GM18520 (cell line): ENCODE measurements around the gene TBX1.
"Not testable (repeated sequence)": the region's sequence is repeated elsewhere in the genome, so short reads cannot be mapped to it uniquely, and the experiment has no call there.

Experiments
- ATAC-seq: cut with Tn5 transposase; IDR thresholded peaks from one replicate; pipeline ENCODE4 v1.9.1; 2021; ENCODE audit not compliant: unreplicated experiment

Gene TBX1

DNA sequence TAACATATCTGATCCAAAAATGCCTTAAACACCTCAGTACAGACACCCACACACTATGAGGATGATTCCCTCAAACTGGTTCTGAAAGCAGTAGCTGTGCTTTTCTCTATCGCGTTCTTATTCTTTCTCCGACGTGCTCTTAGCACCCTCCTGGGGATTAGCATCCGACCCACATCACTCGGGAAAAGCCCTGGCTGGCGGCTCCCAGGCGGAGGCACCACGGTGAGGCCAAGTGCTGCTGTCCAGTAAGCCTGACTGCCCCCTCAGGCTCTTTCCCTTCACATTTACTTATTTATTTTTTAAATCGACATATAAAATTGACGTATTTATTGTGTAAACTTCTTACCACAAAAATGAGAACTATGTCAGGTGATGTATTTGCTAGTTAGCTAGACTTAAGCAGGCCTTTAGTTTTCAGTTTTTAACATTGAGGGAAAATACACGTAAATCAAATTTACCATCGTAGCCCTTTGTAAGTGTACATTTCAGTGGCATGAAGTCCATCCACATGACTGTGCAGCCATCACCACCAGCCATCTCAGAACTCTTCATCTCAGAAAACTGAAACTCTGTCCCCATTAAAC is 19.2 kb downstream of the TBX1 start:
- no peak for ATAC-seq

DNA sequence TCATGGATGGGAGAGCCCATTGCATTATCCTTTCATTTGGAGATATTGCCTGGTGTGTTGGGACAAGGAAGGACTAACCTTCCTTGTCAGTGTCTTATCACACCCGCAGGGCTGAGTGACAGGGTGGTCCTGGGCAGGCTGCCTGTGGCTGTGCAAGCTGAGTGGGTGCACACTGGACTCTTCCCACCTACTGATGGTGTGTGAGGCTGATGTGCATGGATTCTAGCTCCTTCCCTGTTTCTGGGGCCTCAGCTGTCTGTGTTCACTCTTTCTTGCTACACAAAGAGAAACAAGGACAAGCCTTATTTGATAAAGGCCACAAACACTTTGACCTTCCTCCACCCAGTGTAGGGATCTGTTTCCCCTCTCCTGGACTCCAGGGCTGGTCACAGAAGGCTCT is 22.0 kb downstream of the TBX1 start:
- no peak for ATAC-seq

DNA sequence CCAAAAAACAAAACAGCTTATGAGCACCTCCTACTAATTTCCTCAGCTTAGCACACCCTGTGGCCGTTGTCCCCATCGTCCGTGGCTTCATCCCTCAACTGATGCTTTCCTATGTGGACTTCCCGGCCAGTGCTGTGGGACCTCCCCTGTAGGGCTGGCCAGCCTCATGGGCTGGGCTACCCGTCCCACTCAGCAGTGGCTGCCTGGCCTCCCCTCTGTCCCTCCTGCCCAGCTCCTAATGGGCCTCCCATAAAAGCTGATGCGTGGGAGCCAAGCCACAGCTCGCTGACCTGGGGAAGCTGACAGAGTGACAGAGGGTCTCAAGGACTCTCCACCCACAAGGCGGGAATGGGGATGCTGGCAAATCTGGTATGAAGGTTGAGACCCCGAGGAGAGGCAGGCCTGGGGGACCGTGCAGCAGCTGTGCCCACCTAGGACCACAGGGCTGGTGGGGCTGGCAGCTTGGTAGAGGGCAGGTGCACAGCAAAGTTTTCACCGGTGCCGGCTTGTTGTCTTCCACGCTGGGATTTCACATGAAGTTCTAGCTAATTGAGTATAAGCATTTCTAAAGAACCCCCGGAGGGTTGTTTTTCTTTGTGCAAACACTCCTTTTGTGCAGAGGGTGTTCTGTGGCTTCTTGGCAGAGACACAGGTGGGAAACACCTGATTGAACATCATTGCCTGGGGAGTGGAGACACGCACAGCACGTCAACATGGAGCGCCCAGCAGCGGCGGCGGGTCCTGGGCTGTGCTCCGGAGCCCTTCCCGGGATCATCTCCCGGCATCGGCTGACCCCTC is 23.2 kb downstream of the TBX1 start:
- ATAC-seq: no peak

DNA sequence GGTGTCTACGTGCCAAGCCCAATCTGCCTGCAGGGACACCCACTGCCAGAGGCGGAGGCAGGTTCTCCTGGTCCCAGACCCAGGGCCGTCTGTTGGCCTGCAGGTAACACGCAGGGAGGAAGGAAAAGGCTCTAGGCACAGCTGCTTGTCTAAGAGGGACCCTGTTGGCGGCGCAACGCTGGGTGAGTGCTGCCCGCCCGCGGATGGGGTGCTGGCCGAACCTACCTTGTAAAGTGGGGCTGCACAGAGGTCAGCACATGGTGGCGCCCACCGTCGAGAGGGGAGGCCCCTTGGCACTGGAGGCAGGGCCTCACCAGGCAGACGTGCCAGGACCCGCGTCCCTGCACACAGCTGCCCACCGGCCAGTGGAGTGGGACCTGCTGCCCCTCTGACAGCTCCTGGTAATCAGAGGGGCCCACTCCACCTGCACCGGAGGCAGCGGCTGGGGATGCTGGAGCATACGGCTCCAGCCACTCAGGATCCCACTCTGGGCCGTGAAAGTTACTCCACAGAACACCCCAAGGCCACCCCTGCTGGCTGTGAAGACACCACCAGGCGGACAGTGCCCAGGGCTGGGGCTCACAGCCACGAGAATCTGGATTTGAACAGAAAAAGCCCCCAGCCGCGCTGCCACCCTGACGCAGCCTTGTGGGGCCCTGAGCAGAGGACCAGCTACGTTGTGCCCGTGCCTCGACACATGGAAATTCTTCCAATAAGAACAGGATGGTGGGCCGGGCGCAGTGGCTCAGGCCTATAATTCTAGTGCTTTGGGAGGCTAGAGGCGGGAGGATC is 24.0 kb downstream of the TBX1 start:
- no peak for ATAC-seq

DNA sequence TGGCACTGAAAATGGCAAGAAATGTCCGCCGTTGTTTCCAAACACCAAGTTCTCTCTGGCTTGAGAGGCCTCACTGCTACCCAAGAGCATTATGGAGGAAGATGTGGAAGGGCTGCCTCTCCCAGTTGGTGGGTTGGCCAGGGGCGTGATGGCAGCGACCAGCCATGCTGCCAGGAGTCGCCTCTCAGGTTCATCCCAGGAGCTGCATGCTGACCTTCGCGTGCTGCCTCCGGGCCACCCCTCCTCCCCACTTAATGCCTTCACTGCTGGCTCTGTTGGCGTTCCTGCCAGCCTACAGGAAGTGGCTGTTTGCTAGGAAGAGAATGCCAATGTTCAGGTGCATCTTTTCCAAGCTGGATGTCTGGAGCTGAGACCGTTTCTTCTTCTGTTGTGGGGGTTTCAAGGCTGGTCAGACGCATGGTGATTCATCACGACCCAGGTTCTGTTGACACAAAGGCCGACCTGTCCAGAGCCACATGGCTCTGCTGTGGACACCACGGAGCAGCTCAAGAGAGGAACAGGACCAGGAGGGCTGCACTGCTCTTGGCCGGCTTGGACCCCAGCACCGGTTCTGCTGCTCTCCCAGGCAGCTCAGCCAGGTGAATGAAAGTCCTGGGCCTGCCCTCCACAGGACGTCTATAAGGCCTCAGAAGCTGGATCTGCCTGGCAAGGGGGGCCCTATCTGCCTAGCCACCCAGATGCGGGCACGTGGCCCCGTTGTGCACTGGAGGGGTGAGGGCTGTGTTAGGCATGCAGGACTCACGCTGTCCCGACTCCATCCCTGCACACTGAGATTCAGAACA is 25.1 kb downstream of the TBX1 start:
- ATAC-seq: no peak

DNA sequence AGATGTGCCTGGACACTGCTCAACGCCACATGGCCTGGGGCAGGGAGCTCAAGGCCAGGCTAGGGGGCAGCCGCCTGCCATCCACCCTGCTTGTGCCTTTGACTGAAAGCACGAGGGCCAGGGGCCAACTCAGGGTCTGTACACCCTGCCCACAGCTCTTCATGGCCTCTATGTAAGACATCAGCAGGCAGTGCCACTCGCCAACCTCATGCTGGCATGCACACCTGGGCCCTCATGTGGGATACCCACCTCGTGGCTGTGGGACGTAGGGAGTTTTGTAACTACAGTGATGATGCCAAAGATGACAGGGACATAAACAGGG is 25.6 kb downstream of the TBX1 start:
- no peak for ATAC-seq

DNA sequence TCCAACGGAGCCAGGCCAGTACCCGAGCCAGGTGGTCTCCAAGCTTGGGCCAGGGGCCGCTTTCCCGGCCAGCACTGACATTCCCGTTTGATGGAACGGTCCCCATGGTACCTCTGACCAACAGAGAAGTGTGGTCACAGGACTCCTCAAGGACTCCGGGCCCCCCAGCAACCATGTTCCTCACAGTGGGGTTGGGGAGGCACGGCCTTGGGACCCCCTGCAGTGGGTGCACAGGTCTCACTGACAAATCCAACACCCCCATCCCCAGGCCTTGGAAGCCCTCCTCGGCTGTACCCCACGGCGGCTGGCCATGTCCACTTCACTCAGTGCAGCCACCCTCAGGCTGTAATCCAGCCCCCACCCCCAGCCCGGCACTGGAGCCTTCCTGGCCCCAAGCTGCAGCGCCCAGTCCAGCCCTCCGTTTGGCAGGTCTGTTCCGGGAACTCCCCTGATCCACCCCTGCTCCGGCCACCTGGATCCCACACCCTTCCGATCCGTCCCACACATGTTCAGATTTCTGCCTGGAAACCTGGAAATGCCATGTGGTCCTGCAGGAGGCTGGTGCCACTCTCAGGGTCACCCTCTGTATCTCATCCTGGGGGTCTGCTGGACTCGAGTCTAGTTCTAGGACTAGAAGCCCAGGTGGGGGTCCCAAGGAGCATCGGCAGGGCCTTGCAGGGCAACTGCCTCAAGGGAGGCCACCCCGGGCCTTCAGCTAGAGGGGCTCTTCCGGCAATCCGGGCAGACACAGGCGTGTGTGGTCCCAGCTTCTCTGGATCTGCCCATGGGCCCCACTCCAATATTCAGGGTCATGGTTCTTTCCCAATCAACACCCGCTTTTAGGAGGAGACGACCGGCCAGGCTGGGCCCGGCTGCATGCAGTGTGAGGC is 26.6 kb downstream of the TBX1 start:
- ATAC-seq: no peak

DNA sequence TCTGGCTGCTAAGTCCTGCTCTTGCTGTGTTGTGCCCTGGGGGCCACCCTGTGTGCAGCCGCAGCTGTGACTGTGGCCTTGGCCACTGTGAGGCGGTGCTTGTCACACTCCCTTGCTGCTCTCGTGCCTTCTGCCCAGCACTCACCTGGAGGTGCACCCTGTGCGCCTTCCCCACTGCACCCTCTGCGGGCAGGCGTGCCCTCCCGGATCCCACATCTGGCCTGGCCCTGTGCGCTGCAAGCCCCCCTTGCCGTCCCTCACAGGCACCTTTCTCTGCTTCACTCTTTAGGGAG is 27.2 kb downstream of the TBX1 start:
- no peak for ATAC-seq

DNA sequence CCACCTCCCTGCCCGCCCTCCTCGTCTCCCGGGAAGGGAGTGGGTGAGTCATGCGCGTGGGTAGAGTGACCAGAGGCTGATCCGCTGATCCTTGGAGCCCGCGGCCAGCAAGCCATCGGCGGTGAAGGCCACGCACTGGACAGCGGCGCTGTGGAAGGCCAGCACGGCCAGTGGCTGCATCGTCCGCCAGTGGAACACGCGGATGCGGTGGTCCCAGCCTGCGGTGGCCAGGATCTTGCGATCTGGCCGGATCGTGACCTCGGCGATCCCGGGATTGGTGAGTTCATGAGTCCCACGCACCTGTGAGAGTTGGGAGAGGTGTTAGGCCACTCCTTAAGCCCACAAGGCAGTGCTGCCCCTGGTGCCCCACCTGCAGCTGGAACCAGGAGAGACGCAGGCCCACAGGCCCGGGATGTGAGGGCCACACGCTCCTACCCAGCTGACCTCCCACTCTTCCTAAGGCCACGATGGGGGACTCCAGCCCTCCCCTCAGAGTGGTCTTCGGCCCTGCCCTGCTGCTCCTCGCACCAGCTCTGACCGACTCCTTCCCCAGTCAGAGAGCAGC is 28.2 kb downstream of the TBX1 start:
- ATAC-seq: no peak

DNA sequence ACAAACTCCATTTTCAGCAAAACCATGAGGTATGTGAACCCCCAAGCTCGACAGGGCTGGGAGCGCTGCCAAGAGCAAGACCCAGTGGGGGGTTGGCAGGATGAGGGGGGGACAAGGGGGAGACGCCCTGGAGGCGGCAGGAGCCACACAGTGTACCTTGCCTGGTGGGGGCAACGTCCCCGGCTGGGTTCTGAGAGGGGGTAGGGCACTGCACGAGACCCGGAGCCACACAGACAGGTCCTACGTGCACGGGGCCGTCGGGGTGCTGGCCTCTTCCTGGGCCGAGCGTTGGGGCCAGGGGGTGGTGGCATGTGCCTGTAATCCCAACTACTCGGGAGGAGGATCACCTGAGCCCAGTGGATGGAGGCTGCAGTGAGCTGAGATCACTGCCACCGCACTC is 28.8 kb downstream of the TBX1 start:
- ATAC-seq: no peak

DNA sequence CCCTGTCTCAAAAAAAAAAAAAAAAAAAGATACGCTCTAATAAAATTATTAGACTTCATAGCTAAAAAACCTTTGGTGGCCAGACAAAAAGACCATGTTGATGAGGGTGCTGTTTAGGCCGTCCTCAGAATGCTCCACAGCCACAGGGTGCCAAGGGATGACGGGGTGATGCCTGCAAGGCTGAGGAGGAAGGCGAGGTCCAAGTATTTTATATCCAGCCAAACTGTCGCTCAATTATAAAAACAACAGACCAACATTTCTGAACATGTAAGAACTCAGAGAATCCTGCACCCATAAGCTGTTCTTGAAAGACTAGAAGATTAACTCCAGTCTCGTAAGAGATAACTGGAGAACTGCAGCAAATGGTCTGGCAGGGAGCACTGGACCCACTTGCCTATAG is 29.2 kb downstream of the TBX1 start:
- ATAC-seq: no peak

DNA sequence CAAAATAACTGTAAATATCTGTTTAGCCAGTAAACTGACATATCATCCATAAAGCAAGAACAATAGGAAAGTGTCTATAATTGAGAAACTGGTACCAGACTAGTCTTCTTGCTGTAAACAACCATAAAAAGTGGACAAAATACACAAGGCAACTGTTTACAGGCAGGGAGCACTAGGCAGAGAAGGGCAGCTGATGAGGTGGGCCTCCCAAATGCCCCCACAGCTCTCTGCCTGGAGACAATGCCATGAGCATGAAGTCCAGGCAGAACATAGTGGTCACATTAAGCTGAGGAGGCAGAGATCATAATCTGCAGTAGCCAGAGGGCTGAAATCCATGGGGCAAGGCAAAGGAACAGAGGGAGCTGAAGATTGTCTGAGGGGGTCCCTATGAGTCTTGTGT is 30.7 kb downstream of the TBX1 start:
- ATAC-seq: no peak

DNA sequence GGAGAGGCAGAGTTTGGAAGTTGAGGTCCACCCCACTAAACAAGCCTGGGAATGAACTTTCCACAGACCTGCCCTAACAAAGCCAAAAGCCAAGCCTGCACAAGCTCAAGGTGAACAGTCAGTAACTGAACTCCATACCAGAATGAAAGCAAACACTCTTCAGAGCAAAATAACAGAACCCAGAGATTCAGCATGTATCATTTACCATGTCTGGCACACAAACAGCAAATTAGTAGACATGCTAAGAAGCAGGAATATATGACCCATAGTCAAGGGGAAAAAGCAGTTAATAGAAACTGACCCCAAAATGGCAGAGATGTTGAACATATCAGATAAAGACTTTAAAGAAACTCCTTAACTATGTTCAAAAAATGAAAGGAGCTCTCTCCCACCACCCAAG is 31.3 kb downstream of the TBX1 start:
- no peak for ATAC-seq

DNA sequence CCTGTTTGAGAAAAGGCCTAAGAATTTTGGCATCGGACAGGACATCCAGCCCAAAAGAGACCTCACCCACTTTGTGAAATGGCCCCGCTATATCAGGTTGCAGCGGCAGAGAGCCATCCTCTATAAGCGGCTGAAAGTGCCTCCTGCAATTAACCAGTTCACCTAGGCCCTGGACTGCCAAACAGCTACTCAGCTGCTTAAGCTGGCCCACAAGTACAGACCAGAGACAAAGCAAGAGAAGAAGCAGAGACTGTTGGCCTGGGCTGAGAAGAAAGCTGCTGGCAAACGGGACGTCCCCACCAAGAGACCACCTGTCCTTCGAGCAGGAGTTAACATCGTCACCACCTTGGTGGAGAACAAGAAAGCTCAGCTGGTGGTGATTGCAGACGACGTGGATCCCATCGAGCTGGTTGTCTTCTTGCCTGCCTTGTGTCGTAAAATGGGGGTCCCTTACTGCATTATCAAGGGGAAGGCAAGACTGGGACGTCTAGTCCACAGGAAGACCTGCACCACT is 31.9 kb downstream of the TBX1 start:
- not testable (repeated sequence) for ATAC-seq

DNA sequence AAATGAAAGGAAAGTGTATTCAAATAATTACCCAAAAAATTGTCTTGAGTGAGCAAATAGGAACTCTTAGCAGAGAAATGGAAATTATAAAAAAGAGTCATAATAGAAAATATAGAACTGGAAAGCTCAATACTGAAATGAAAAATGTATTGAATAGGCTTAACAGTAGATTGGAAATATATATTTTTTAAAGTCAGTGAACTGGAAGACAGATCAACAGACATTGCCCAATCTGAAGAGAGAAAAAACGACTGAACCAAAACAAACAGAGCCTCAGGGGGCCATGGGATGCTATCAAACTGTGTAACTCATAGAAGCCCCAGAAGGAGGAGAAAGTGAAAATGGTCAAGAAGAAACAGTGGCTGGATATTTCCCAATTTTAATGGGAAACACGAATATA is 32.6 kb downstream of the TBX1 start:
- ATAC-seq: no peak

DNA sequence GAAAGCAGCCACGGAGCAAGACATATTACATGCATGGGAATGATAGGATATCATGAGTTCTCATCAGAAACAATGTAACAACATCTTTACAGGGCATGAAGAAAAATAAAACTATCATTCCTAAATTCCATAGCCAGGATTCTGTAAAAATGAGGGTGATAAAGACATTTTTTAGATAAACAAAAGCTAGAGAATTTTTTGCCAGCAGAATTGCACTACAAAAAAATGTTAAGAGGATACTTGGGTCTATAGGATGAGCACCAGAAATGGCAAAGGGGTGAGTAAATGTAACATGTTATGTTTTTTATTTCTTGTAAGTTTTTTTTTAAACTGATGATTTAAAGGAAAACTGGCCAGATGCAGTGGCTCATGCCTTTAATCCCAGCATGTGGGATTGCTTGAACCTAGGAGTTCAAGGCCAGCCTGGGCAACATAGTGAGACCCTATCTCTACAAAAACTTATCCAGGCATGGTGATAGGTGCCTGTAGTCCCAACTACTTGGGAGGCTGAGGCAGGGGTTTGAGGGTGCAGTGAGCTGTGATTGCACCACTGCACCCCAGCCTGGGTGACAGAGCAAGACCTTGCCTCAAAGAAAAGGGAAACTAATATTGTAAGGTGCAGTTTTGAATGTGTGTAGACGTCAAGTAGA is 33.2 kb downstream of the TBX1 start:
- ATAC-seq: no peak

DNA sequence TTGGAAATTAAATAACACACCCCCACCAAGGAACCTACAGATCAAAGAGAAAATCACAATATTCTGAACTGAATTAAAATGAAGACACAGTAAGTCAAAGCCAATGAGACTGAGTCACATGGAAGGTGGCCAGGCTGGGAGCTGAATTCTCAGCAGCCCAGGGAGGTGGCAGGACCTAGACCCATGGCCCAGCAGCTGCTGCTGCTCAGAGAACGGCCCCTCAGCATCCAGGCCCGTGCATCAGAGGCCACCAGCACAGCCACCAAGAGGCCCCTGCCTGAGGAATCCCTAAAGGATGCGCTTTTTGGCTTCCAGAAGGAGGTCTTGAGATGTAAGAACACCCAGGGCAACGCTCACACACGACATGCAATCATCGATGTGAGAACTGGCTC is 35.0 kb downstream of the TBX1 start:
- no peak for ATAC-seq

DNA sequence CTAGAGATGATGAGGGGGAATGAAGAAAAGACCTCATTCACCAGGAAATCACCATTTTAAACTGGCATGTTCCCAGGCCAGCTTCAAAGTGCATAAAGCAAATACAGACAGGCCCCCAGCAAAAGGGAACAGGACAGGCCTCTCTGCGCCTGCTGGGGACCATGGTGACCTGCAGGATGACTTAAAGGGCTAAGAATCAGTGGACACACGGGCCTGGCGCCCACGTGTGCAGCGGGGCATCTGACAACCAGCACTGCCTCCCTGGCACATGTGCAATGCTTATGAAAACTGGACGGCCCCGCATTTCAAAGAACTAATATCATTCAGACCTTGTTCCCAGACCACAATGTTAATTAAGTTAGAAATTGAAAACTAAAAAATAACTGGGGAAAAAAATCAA is 35.6 kb downstream of the TBX1 start:
- no peak for ATAC-seq

DNA sequence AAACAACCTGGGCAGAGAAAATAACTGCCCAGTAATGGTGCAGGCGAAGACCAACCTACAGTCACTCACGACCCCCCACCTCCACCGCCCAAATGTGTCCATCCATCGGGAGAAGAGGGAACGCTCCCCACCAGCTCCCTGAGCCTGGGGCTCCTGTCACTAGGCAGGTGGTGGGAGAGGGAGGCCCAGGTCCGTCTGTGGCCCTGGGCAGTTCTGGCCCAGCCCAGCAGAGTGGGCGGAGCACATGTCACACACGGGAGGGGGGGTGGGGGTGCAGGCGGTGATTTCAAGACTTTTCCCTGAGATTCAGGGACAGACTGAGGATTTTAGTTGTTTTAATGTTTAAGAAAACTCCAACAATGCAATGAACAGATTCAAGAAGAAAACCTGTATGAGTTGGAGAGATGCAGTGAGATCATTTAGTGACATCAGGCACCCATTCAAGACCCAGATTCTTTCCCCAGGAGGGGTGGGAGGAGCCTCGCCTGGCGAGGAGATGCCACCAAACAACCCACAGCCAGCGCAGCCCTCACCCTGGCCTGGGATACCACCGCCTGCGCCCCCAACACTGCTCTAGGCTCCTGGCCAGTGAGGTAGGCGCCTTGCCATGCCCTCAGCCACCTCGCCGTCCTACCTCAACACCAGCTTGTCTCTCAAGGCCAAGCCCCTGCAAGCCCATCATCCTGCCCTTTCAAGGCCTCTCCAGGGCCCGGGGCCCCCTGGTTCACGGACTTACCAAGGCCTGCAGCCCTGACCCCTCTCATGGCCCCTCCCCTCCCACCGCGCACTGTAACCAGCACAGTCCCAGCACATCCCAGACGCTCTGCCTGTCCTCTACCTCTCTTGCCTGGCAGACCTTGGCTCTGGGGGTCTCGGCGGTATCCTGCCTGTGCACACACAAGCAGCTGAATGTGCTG is 36.8 kb downstream of the TBX1 start:
- no peak for ATAC-seq
